HepG2 (cell line): Measurements from ENCODE around the gene FBLN5. TPM values are rescaled to one million over a fixed set of nuclear protein-coding genes. Genes with fewer than 3 reads are reported as not detected.

Experiments
- ATAC-seq: fragments of 200-7000 bp; cut with Tn5 transposase; 3 replicates; pipeline ENCODE4 v1.9.1; 2020; ENCODE audit warnings: mild to moderate bottlenecking, moderate library complexity
- BruUV-seq: library from RNA; stranded (reverse); fragments of 400-500 nt; replicated peaks from 2 replicates; lab custom pipeline; 2021; lab: Mats Ljungman, UMichigan
- CTCF ChIA-PET: fragments of 300-600 bp; formaldehyde crosslinking; extraction: SDS; loops from one replicate; lab custom pipeline; 2021; ENCODE audit warnings: low total read pairs, inconsistent platforms, low intra/inter-chr PET ratio; lab: Yijun Ruan, JAX
- POLR2A ChIA-PET: fragments of 350-600 bp; sonication (Branson Sonifier 250); formaldehyde crosslinking; loops from one replicate; lab custom pipeline; 2020; ENCODE audit warnings: antibody characterized with exemption, inconsistent platforms; lab: Yijun Ruan, JAX
- DNase-seq: peaks from one replicate; pipeline ENCODE4 v3.0.0-alpha.2; 2015; ENCODE audit warnings: low spot score
- FAIRE-seq: peaks from 3 replicates; lab custom pipeline; 2011; peaks lifted over from hg19 to GRCh38; lab: Jason Lieb, UNC
- H2AFZ ChIP-seq: one replicate; pipeline ENCODE4 v1.6.1; 2011; ENCODE audit warnings: low read length, inconsistent platforms
- H3K27ac ChIP-seq: fragments of 300-600 bp; 3 replicates; pipeline ENCODE4 v1.8.0; 2011; ENCODE audit warnings: mixed run types, mild to moderate bottlenecking, mixed read lengths, low read length, inconsistent platforms; ENCODE audit not compliant: insufficient read depth; ENCODE audit errors: extremely low read length
- H3K27me3 ChIP-seq, 2 experiments: fragments of 200-600 bp in 1 of 2; 2 replicates in 1 of 2; 3 replicates in 1 of 2; pipeline versions ENCODE4 v1.6.0 to v1.8.0; 2011; ENCODE audit warnings: low read length in 2 of 2, mild to moderate bottlenecking in 2 of 2, moderate library complexity in 2 of 2, inconsistent platforms in 1 of 2; ENCODE audit not compliant: insufficient read depth in 2 of 2, control insufficient read depth in 1 of 2
- H3K36me3 ChIP-seq, 2 experiments: fragments of 200-600 bp in 1 of 2; replicated peaks in 1 of 2; 2 replicates in 1 of 2; 3 replicates in 1 of 2; pipeline versions ENCODE4 v1.5.1 to v1.8.0; 2011; ENCODE audit warnings: low read length in 2 of 2, inconsistent platforms in 1 of 2; ENCODE audit not compliant: insufficient read depth in 2 of 2, control insufficient read depth in 1 of 2
- H3K4me1 ChIP-seq: 2 replicates; pipeline ENCODE4 v1.5.1; 2012; ENCODE audit warnings: low read length, inconsistent platforms; ENCODE audit not compliant: insufficient read depth
- H3K4me2 ChIP-seq: 2 replicates; pipeline ENCODE4 v1.6.0; 2011; ENCODE audit warnings: low read depth, low read length, inconsistent platforms
- H3K4me3 ChIP-seq, 3 experiments: fragments of 200-600 bp in 1 of 3; sonication (generic), shearing (Covaris generic) in 1 of 3; replicated peaks in 1 of 3; 2 replicates each; pipeline ENCODE4 v1.5.1; 2011 to 2016; ENCODE audit warnings: low read length in 3 of 3, inconsistent platforms in 2 of 3, low read depth in 2 of 3, mild to moderate bottlenecking in 2 of 3, control low read depth in 1 of 3, mixed read lengths in 1 of 3; ENCODE audit not compliant: insufficient read depth in 1 of 3
- H3K79me2 ChIP-seq: one replicate; pipeline ENCODE4 v1.6.1; 2011; ENCODE audit warnings: low read length, inconsistent platforms; ENCODE audit not compliant: insufficient read depth
- H3K9ac ChIP-seq: 2 replicates; pipeline ENCODE4 v1.6.0; 2011; ENCODE audit warnings: mild to moderate bottlenecking, low read depth, low read length, inconsistent platforms; ENCODE audit not compliant: insufficient read depth
- H3K9me3 ChIP-seq: 2 replicates; pipeline ENCODE4 v1.5.1; 2012; ENCODE audit warnings: mild to moderate bottlenecking, low read length
- H4K20me1 ChIP-seq: 2 replicates; pipeline ENCODE4 v1.6.0; 2011; ENCODE audit warnings: inconsistent platforms, mild to moderate bottlenecking, low read length, moderate library complexity; ENCODE audit not compliant: insufficient read depth
- AGO1 ChIP-seq: fragments of 200-400 bp; formaldehyde crosslinking; IDR thresholded peaks from 2 replicates; pipeline ENCODE4 v1.6.1; 2017; ENCODE audit warnings: mild to moderate bottlenecking, low read depth, low read length, moderate library complexity; ENCODE audit not compliant: poor library complexity, severe bottlenecking
- DNMT1 ChIP-seq: sonication (generic); formaldehyde crosslinking; IDR thresholded peaks from 2 replicates; pipeline ENCODE4 v1.5.1; 2020; ENCODE audit warnings: mild to moderate bottlenecking, missing genetic modification reagents
- GATAD1 ChIP-seq: IDR thresholded peaks from 2 replicates; pipeline ENCODE4 v1.6.1; 2016; ENCODE audit warnings: missing genetic modification reagents, missing compliant biosample characterization
- IKZF4 ChIP-seq: sonication (generic); formaldehyde crosslinking; IDR thresholded peaks from 2 replicates; pipeline ENCODE4 v1.5.1; 2020; ENCODE audit warnings: borderline replicate concordance, mild to moderate bottlenecking, low read depth, missing genetic modification reagents; ENCODE audit errors: not compliant biosample characterization
- MTF2 ChIP-seq: sonication (generic); formaldehyde crosslinking; IDR thresholded peaks from 2 replicates; pipeline ENCODE4 v1.5.0; 2020; ENCODE audit warnings: missing genetic modification reagents, borderline replicate concordance
- NFIB ChIP-seq: sonication (generic); formaldehyde crosslinking; IDR thresholded peaks from 2 replicates; pipeline ENCODE4 v1.9.0; 2021; ENCODE audit warnings: missing genetic modification reagents, mild to moderate bottlenecking, borderline replicate concordance
- RFXAP ChIP-seq: sonication (generic); formaldehyde crosslinking; IDR thresholded peaks from 2 replicates; pipeline ENCODE4 v1.4.0; 2020; ENCODE audit warnings: missing genetic modification reagents, borderline replicate concordance
- SKI ChIP-seq: fragments of 450-650 bp; IDR thresholded peaks from one replicate; pipeline ENCODE4 v1.6.1; 2018; ENCODE audit warnings: mild to moderate bottlenecking; ENCODE audit not compliant: partially characterized antibody
- TAF15 ChIP-seq: fragments of 200-400 bp; formaldehyde crosslinking; IDR thresholded peaks from one replicate; pipeline ENCODE4 v1.6.1; 2018; ENCODE audit warnings: mild to moderate bottlenecking, low read depth, low read length; ENCODE audit not compliant: poor library complexity, severe bottlenecking
- ZNF10 ChIP-seq: sonication (generic); formaldehyde crosslinking; IDR thresholded peaks from 2 replicates; pipeline ENCODE4 v1.4.0; 2020; ENCODE audit warnings: mild to moderate bottlenecking, low read depth, missing genetic modification reagents, borderline replicate concordance
- ZNF557 ChIP-seq: sonication (generic); formaldehyde crosslinking; IDR thresholded peaks from 2 replicates; pipeline ENCODE4 v1.4.0; 2020; ENCODE audit warnings: missing genetic modification reagents
- ZNF678 ChIP-seq: sonication (generic); formaldehyde crosslinking; IDR thresholded peaks from 2 replicates; pipeline ENCODE4 v1.4.0; 2020; ENCODE audit warnings: mild to moderate bottlenecking, missing genetic modification reagents
- WGBS: methylation state at CpG from one replicate; pipeline ENCODE4 v1.1.6; 2017; ENCODE audit warnings: low lambda C conversion rate; 5-methylcytosine and 5-hydroxymethylcytosine counted together
- in situ Hi-C: cut with HindIII; loops from 2 replicates; pipeline ENCODE4 v1.10.0; 2017; ENCODE audit warnings: low pct_unique_long_range_greater_than_20kb; ENCODE audit not compliant: extremely low pct_ligation_motif_present
- intact Hi-C: fragments of 100-400 bp; cut with micrococcal nuclease; formaldehyde crosslinking; loops from one replicate; pipeline ENCODE4 v1.10.0; 2022; ENCODE audit not compliant: unreplicated experiment
- polyA plus RNA-seq, 8 experiments: library from polyadenylated mRNA; depleted of rRNA in 3 of 8; stranded (reverse) in 7 of 8; unstranded in 1 of 8; fragments of >200 nt; fragmentation: Illumina TruSeq in 4 of 8; extraction: Trizol in 4 of 8; gene quantifications; 2 replicates each; pipeline versions ENCODE4 v1.2.1 to v1.2.3, GENCODE V29; 2011 to 2016; ENCODE audit warnings: low read depth in 4 of 8, missing spikeins in 1 of 8, mixed read lengths in 1 of 8; ENCODE audit not compliant: insufficient read depth in 1 of 8
- total RNA-seq, 5 experiments: library from RNA; depleted of rRNA; stranded (reverse); fragments of >200 nt; fragmentation: Illumina TruSeq; extraction: Trizol; gene quantifications; 2 replicates each; pipeline ENCODE4 v1.2.3, GENCODE V29; 2016; ENCODE audit warnings: low read depth in 1 of 5
- TF ChIP-seq, protein P1 (sequence below): sonication (generic); formaldehyde crosslinking; IDR thresholded peaks from 2 replicates; pipeline ENCODE4 v1.5.0; 2020; ENCODE audit warnings: mild to moderate bottlenecking, missing genetic modification reagents, borderline replicate concordance
- TF ChIP-seq, protein P2 (sequence below): sonication (generic); formaldehyde crosslinking; IDR thresholded peaks from 2 replicates; pipeline ENCODE4 v1.8.0; 2022; ENCODE audit warnings: missing genetic modification reagents, mild to moderate bottlenecking, inconsistent platforms, borderline replicate concordance

Gene FBLN5
- total and polyA plus RNA-seq, 2 of the 13 experiments (the other 11 are each of a cell fraction or from before 2014, with no cell fraction given) = 0.38 to 0.77 TPM

DNA sequence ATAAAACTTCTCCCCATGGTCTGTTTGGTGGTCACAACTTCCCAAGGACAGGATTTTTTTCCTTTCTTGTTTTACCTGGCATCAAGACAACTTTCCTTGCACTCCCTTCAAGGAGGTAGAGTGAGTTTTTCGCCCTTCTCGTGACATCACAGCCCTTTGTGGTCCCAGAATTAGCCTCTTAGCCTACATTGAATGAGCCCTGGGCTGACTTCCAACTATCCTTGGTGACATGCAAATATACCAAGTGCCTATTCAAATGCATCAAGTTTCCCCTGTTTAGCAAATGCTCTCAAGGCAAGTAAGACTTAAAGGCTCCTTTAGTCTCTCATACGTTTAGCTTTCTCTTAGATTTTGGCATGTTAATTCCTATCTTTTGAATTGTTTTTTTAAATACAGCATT, 116.7 kb downstream of the FBLN5 start:
- WGBS = 2% methylated on average over 3 of the region's 3 CpGs
- no peak overlapping the region for H3K4me2 ChIP-seq
- BruUV-seq = no TSS peak
- no peak overlapping the region for H3K9ac ChIP-seq
- H3K9me3 ChIP-seq = no peaks in the 10 kb centered on the region
- ChIA-PET CTCF (no interaction called here), POLR2A (no interaction called here)
- H3K27ac ChIP-seq = no peak overlapping the region
- H2AFZ ChIP-seq = no peak overlapping the region
- intact Hi-C loops = no loop called here
- ATAC-seq = no peak
- H3K36me3 ChIP-seq = no peaks in the 10 kb centered on the region
- peaks cover 0 to 15% of the 10 kb centered on the region in 2 experiments; a peak in 4 of 5 replicates for H3K27me3 ChIP-seq
- in situ Hi-C loops = no loop called here
- no peaks in the 10 kb centered on the region for H3K79me2 ChIP-seq
- H3K4me1 ChIP-seq = no peaks in the 10 kb centered on the region
- no peak for DNase-seq
- TF ChIP-seq ZNF678 (no peak), ZNF10 (CRISPR knock-in tag) (no peak), AGO1 (no peak), TAF15 (no peak), IKZF4 (no peak), GATAD1 (CRISPR knock-in tag) (no peak), NFIB (no peak), RFXAP (CRISPR knock-in tag) (no peak), ZNF557 (CRISPR knock-in tag) (no peak), MTF2 (CRISPR knock-in tag) (no peak), DNMT1 (CRISPR knock-in tag) (no peak), SKI (no peak)
- TF ChIP-seq, protein P1, sequence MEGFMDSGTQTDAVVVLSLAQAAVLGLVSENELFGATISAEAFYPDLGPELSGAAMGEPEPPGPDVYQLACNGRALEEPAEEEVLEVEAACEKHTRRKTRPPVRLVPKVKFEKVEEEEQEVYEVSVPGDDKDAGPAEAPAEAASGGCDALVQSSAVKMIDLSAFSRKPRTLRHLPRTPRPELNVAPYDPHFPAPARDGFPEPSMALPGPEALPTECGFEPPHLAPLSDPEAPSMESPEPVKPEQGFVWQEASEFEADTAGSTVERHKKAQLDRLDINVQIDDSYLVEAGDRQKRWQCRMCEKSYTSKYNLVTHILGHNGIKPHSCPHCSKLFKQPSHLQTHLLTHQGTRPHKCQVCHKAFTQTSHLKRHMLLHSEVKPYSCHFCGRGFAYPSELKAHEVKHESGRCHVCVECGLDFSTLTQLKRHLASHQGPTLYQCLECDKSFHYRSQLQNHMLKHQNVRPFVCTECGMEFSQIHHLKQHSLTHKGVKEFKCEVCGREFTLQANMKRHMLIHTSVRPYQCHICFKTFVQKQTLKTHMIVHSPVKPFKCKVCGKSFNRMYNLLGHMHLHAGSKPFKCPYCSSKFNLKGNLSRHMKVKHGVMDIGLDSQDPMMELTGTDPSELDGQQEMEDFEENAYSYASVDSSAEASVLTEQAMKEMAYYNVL (CRISPR knock-in tag) = no peak
- TF ChIP-seq, protein P2, sequence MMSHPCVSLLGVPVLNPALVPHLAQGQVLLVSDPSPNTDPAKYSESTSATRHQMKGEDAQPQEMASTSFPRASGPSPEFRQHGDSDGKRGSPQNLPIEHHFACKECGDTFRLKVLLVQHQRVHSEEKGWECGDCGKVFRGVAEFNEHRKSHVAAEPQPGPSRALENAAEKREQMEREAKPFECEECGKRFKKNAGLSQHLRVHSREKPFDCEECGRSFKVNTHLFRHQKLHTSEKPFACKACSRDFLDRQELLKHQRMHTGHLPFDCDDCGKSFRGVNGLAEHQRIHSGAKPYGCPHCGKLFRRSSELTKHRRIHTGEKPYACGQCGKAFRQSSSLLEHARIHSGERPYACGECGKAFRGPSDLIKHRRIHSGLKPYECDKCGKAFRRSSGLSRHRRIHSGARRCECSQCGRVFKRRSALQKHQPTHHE (CRISPR knock-in tag) = no peak
- FAIRE-seq = no peak
- no peaks in the 10 kb centered on the region for H4K20me1 ChIP-seq
- no peak overlapping the region for H3K4me3 ChIP-seq
